Forelimb muscle (tissue), 1 donor: ENCODE measurements around the gene INTS4. TPM values are rescaled to one million over a fixed set of nuclear protein-coding genes. Genes with fewer than 3 reads are reported as not detected.
"Not testable (repeated sequence)": the region's sequence is repeated elsewhere in the genome, so short reads cannot be mapped to it uniquely, and the experiment has no call there.

ENCODE experiments used
- DNase-seq: peaks from one replicate; pipeline ENCODE4 v3.0.0-alpha.2; 2013; ENCODE audit warnings: low read depth
- polyA plus RNA-seq: library from polyadenylated mRNA; unstranded; fragments of 120-200 nt; gene quantifications from one replicate; pipeline ENCODE4 v1.2.1, GENCODE V29; 2013; ENCODE audit not compliant: insufficient read length

The INTS4 gene
- polyA plus RNA-seq: 24.4 TPM

GRCh38 chr11:77994434-77995362 is at the start of gene INTS4:
Gene INTS4, minus strand, starts transcription at chr11:77994668. Its CDS starts 25 bp downstream, at chr11:77994643.
- DNase-seq: peak; percentile 100

- no peak for DNase-seq
Measured at GRCh38 chr11:78041843-78042440, 47.5 kb upstream of the INTS4 start.

GRCh38 chr11:78041380-78041719 is 46.9 kb upstream of the INTS4 start:
- DNase-seq: not testable (repeated sequence)

GRCh38 chr11:78040691-78041379 is 46.4 kb upstream of the INTS4 start:
- no peak for DNase-seq

- no peak for DNase-seq
Measured at GRCh38 chr11:78039919-78040671, 45.6 kb upstream of the INTS4 start.

- DNase-seq: no peak
Measured at GRCh38 chr11:78039391-78039918, 45.0 kb upstream of the INTS4 start.

GRCh38 chr11:78038697-78039313 is 44.3 kb upstream of the INTS4 start:
- no peak for DNase-seq

GRCh38 chr11:78037825-78038620 is 43.6 kb upstream of the INTS4 start:
- no peak for DNase-seq

- DNase-seq: no peak
Measured at GRCh38 chr11:78037056-78037455, 42.6 kb upstream of the INTS4 start.

GRCh38 chr11:78036313-78036712 is 41.8 kb upstream of the INTS4 start:
- no peak for DNase-seq

- DNase-seq: no peak
Measured at GRCh38 chr11:78034623-78035022, 40.2 kb upstream of the INTS4 start.

- DNase-seq: no peak
Measured at GRCh38 chr11:78033040-78033439, 38.6 kb upstream of the INTS4 start.

GRCh38 chr11:78032090-78032489 is 37.6 kb upstream of the INTS4 start:
- DNase-seq: no peak

- no peak for DNase-seq
Measured at GRCh38 chr11:78031629-78032028, 37.2 kb upstream of the INTS4 start.

- no peak for DNase-seq
Measured at GRCh38 chr11:78030429-78031325, 36.2 kb upstream of the INTS4 start.

GRCh38 chr11:78028423-78028822 is 34.0 kb upstream of the INTS4 start:
- DNase-seq: not testable (repeated sequence)

GRCh38 chr11:78027759-78028158 is 33.3 kb upstream of the INTS4 start:
- no peak for DNase-seq

GRCh38 chr11:78025378-78025777 is 30.9 kb upstream of the INTS4 start:
- no peak for DNase-seq

- no peak for DNase-seq
Measured at GRCh38 chr11:78023426-78023825, 29.0 kb upstream of the INTS4 start.
